Measurements from ENCODE around the gene UBE4B.
"Not testable (repeated sequence)": the region's sequence is repeated elsewhere in the genome, so short reads cannot be mapped to it uniquely, and the experiment has no call there.

UBE4B gene

GRCh38 chr1:10209590-10209904 lies 176.8 kb downstream of the UBE4B start:
- no peak for DNase-seq

DNA sequence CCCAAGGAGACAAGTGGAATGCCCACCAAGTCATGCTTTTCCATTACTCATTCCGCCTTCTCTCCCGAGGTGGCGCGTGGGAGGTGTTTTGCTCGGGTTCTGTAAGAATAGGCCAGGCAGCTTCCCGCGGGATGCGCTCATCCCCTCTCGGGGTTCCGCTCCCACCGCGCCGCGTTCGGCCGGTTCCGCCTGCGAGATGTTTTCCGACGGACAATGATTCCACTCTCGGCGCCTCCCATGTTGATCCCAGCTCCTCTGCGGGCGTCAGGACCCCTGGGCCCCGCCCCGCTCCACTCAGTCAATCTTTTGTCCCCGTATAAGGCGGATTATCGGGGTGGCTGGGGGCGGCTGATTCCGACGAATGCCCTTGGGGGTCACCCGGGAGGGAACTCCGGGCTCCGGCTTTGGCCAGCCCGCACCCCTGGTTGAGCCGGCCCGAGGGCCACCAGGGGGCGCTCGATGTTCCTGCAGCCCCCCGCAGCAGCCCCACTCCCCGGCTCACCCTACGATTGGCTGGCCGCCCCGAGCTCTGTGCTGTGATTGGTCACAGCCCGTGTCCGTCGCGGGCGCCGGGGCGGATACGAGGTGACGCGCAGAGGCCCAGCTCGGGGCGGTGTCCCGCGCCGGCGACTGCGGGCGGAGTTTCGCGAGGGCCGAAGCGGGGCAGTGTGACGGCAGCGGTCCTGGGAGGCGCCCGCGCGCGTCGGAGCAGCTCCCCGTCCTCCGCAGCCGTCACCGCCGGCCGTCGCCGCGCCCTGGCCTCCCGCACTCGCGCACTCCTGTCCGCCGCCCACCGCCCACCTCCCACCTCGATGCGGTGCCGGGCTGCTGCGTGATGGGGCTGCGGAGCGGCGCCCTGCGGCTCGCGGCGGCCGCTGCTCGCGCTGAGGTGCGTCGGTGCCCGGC lies 177.4 kb downstream of the UBE4B start, which contains the start of gene KIF1B:
Gene KIF1B, plus strand, starts transcription at position 666 of the 906 bp plus-strand sequence. CDS start 21,759 bp downstream, outside the sequence.
- peak; percentile 86 to 100 (median 97) for DNase-seq

GRCh38 chr1:10210841-10211804 lies 178.4 kb downstream of the UBE4B start:
- peak; percentile 22 to 96 (median 85) for DNase-seq

GRCh38 chr1:10211805-10212410 lies 179.2 kb downstream of the UBE4B start:
- peak in 11 of 51 donors; percentile 24 to 72 (median 57) for DNase-seq

GRCh38 chr1:10212476-10212875 lies 179.7 kb downstream of the UBE4B start:
- no peak for DNase-seq

GRCh38 chr1:10213186-10213705 lies 180.5 kb downstream of the UBE4B start:
- peak in 1 of 51 donors; percentile 9 for DNase-seq

GRCh38 chr1:10216090-10216749 lies 183.5 kb downstream of the UBE4B start:
- no peak for DNase-seq

DNA sequence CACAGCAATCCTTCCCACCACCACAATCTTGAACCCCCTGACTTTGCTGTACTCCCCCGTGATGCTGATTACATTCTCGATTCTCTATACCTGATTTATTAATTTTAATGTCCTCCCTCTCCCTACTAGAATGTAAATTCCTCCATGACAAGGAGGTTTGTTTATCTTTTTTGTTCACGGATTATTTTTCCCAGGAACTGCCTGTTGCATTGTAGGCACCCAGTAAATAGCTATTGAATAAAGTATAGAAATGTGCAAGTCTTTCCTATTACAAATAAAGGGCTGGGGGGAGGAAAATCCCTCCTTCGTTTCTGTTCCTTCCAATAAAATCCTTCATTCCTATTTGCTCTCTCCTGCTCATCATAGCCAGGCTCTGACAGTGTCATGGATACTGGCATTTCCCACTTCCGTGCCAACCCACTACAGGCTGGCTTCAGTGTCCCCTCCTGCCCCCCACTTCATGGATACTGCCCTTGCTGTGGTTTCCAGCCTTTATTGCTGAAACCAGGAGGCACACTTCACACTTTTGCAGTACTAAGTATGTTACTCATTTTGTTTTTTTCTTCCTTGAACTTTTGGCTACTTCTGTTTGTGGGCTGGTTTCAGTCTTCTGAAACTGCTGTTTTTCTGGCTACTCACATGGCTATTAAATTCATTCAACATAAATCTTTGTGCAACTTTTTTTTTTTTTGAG lies 185.1 kb downstream of the UBE4B start:
- peak in 8 of 51 donors; percentile 2 to 26 (median 9) for DNase-seq

- no peak for DNase-seq
Measured at GRCh38 chr1:10220200-10220599, 187.4 kb downstream of the UBE4B start.

DNA sequence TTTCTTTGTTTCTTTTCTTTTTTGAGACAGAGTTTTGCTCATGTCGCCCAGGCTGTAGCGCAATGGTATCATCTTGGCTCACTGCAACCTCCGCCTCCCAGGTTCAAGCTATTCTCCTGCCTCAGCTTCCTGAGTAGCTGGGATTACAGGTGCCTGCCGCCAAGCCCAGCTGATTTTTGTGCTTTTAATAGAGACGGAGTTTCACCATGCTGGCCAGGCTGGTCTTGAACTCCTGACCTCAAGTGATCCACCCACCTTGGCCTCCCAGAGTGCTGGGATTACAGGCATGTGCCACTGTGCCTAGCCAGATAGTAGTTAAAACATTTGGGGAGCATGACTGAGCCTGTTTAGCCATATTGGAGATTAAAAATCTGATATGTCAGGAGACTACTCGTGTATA lies 187.9 kb downstream of the UBE4B start:
- DNase-seq, result not testable (repeated sequence)

- no peak for DNase-seq
Measured at GRCh38 chr1:10225573-10225972, 192.8 kb downstream of the UBE4B start.

GRCh38 chr1:10228528-10228927 lies 195.8 kb downstream of the UBE4B start:
- no peak for DNase-seq

GRCh38 chr1:10229903-10230302 lies 197.1 kb downstream of the UBE4B start:
- DNase-seq, result no peak

Data from hypothalamus (tissue), 51 donors.